ENCODE measurements around the gene DAZAP1.

The DAZAP1 gene

GRCh38 chr19:1377176-1377964 is 30.0 kb upstream of the DAZAP1 start:
- DNase-seq = no peak

GRCh38 chr19:1377965-1378785 is 29.2 kb upstream of the DAZAP1 start:
- no peak for DNase-seq

- DNase-seq = no peak
These were observed 28.1 kb upstream of the DAZAP1 start for GRCh38 chr19:1379126-1379905.

- DNase-seq = no peak
These were observed 27.4 kb upstream of the DAZAP1 start for GRCh38 chr19:1379961-1380489.

GRCh38 chr19:1382250-1382649 is 25.1 kb upstream of the DAZAP1 start:
- DNase-seq = no peak

GRCh38 chr19:1383017-1383311 is 24.4 kb upstream of the DAZAP1 start:
- DNase-seq = no peak

- DNase-seq = peak; percentile 65
These were observed 23.9 kb upstream of the DAZAP1 start, which contains the start of gene NDUFS7 for GRCh38 chr19:1383312-1384084. Gene NDUFS7 (plus strand): TSS chr19:1383907. CDS start chr19:1383927, 20 bp downstream.

- DNase-seq = no peak
These were observed 23.3 kb upstream of the DAZAP1 start for GRCh38 chr19:1384085-1384462.

- no peak for DNase-seq
These were observed 22.8 kb upstream of the DAZAP1 start for GRCh38 chr19:1384478-1385110.

- DNase-seq = no peak
These were observed 21.6 kb upstream of the DAZAP1 start for GRCh38 chr19:1385816-1386215.

- DNase-seq = no peak
These were observed 20.3 kb upstream of the DAZAP1 start for GRCh38 chr19:1386945-1387683.

GRCh38 chr19:1387684-1388636 is 19.4 kb upstream of the DAZAP1 start:
- DNase-seq = no peak

GRCh38 chr19:1388637-1389026 is 18.8 kb upstream of the DAZAP1 start:
- DNase-seq = no peak

GRCh38 chr19:1389033-1389940 is 18.1 kb upstream of the DAZAP1 start:
- no peak for DNase-seq

GRCh38 chr19:1390890-1391423 is 16.4 kb upstream of the DAZAP1 start:
- no peak for DNase-seq

- no peak for DNase-seq
These were observed 15.0 kb upstream of the DAZAP1 start for GRCh38 chr19:1392407-1392806.

- no peak for DNase-seq
These were observed 14.4 kb upstream of the DAZAP1 start for GRCh38 chr19:1392939-1393530.

GRCh38 chr19:1393841-1394240 is 13.5 kb upstream of the DAZAP1 start:
- DNase-seq = no peak

Data from NCI-H526 treated with DMSO at 0.1 percent for 48 hours (cell line).